Testis (tissue), 3 donors: ENCODE data around the gene B3GAT1. TPM values are rescaled to one million over a fixed set of nuclear protein-coding genes. Genes with fewer than 3 reads are reported as not detected.

ENCODE experiments used
- DNase-seq: peaks from one replicate; pipeline ENCODE4 v3.0.0-alpha.2; 2019
- H3K27ac ChIP-seq, 2 donors: fragments of 200-600 bp; sonication (generic); one replicate each; pipeline ENCODE4 v1.5.1; 2019
- H3K27me3 ChIP-seq: fragments of 200-600 bp; sonication (generic); one replicate; pipeline ENCODE4 v1.5.1; 2019
- H3K36me3 ChIP-seq: fragments of 200-600 bp; sonication (generic); one replicate; pipeline ENCODE4 v1.5.1; 2017; ENCODE audit warnings: low read depth; ENCODE audit errors: missing control alignments
- H3K4me1 ChIP-seq: fragments of 200-600 bp; sonication (generic); one replicate; pipeline ENCODE4 v1.5.1; 2019
- H3K4me3 ChIP-seq, 2 donors: fragments of 200-600 bp; sonication (generic); one replicate each; pipeline ENCODE4 v1.5.1; 2017 to 2019
- H3K9me3 ChIP-seq: fragments of 200-600 bp; sonication (generic); one replicate; pipeline ENCODE4 v1.5.1; 2017
- CTCF ChIP-seq, 3 experiments: fragments of 450-650 bp in 2 of 3; fragments of 200-600 bp in 1 of 3; sonication (generic) in 1 of 3; IDR thresholded peaks; one replicate each; pipeline ENCODE4 v1.5.1; 2016 to 2019; ENCODE audit warnings: antibody characterized with exemption in 3 of 3, mild to moderate bottlenecking in 2 of 3, moderate library complexity in 1 of 3
- POLR2A ChIP-seq: fragments of 450-650 bp; IDR thresholded peaks from one replicate; pipeline ENCODE4 v1.6.1; 2017; ENCODE audit warnings: antibody characterized with exemption, mild to moderate bottlenecking, moderate library complexity
- WGBS, 2 donors: methylation state at CpG; one replicate each; pipeline ENCODE4 v1.1.5; 2018; 5-methylcytosine and 5-hydroxymethylcytosine counted together
- intact Hi-C: fragments of 100-400 bp; cut with DNase I; formaldehyde crosslinking; loops from one replicate; pipeline ENCODE4 v1.15.1; 2023; ENCODE audit warnings: low total_unique reads
- polyA plus RNA-seq: library from polyadenylated mRNA; stranded (reverse); fragments of 350-450 nt; fragmentation: Illumina TruSeq; extraction: RNeasy Lipid Tissue Mini Kit (QIAGEN cat#74804); gene quantifications from one replicate; pipeline ENCODE4 v1.2.3, GENCODE V29; 2014; ENCODE audit warnings: low read depth, low replicate concordance; ENCODE audit not compliant: insufficient read depth
- total RNA-seq, 2 donors: library from RNA; depleted of rRNA; stranded (reverse); fragments of >200 nt; gene quantifications; one replicate each; pipeline ENCODE4 v1.2.3, GENCODE V29; 2016

B3GAT1 gene
- total and polyA plus RNA-seq, 3 donors from 2014 or later, result 2.7 to 4.3 (median 3.0) TPM

- WGBS, 2 donors, result 61 to 64% methylated on average over 11 to 12 of the region's 12 CpGs
- Histone ChIP-seq H3K36me3 (no peaks in the 10 kb centered on the region), H3K27me3 (no peaks in the 10 kb centered on the region), H3K4me3 (no peak overlapping the region), H3K27ac (no peak overlapping the region), H3K9me3 (no peaks in the 10 kb centered on the region), H3K4me1 (peaks cover 5% of the 10 kb centered on the region)
- DNase-seq, result no peak
- no peak for TF ChIP-seq CTCF (IDR thresholded peaks at IDR 0.05)
- intact Hi-C loops, result no loop called here
These were observed 4.7 kb downstream of the B3GAT1 start for GRCh38 chr11:134407321-134407828.

- intact Hi-C loops, result no loop called here
- 85 to 88% methylated on average over 11 of the region's 11 CpGs for WGBS, 2 donors
- Histone ChIP-seq H3K27me3 (no peaks in the 10 kb centered on the region), H3K4me3 (no peak overlapping the region), H3K27ac (no peak overlapping the region), H3K36me3 (no peaks in the 10 kb centered on the region), H3K9me3 (no peaks in the 10 kb centered on the region), H3K4me1 (peaks cover 5% of the 10 kb centered on the region)
- DNase-seq, result no peak
- TF ChIP-seq CTCF (IDR thresholded peaks at IDR 0.05), result no peak
- TF ChIP-seq POLR2A, result no peak
These were observed 5.5 kb downstream of the B3GAT1 start for GRCh38 chr11:134406264-134407185.

GRCh38 chr11:134405841-134406240 lies 6.2 kb downstream of the B3GAT1 start:
- Histone ChIP-seq H3K9me3 (no peaks in the 10 kb centered on the region), H3K36me3 (no peaks in the 10 kb centered on the region), H3K27ac (no peak overlapping the region), H3K4me3 (no peak overlapping the region), H3K4me1 (no peaks in the 10 kb centered on the region), H3K27me3 (no peaks in the 10 kb centered on the region)
- TF ChIP-seq CTCF (IDR thresholded peaks at IDR 0.05) (no peak), POLR2A (no peak)
- DNase-seq, result no peak
- WGBS, 2 donors, result 81 to 85% methylated on average over 4 to 9 of the region's 9 CpGs
- intact Hi-C loops, result no loop called here

GRCh38 chr11:134405436-134405835 lies 6.6 kb downstream of the B3GAT1 start:
- Histone ChIP-seq H3K36me3 (no peaks in the 10 kb centered on the region), H3K4me3 (no peak overlapping the region), H3K4me1 (no peaks in the 10 kb centered on the region), H3K27me3 (no peaks in the 10 kb centered on the region), H3K9me3 (no peaks in the 10 kb centered on the region), H3K27ac (no peak overlapping the region)
- TF ChIP-seq CTCF (IDR thresholded peaks at IDR 0.05), result no peak
- no peak for TF ChIP-seq POLR2A
- intact Hi-C loops, result no loop called here
- no peak for DNase-seq
- 83% methylated on average over 8 of the region's 8 CpGs; no CpG with 5 or more reads in 1 of the 2 donors for WGBS, 2 donors
